ENCODE measurements around the gene SEC23IP.
"Not testable (repeated sequence)": the region's sequence is repeated elsewhere in the genome, so short reads cannot be mapped to it uniquely, and the experiment has no call there.

SEC23IP gene

DNA sequence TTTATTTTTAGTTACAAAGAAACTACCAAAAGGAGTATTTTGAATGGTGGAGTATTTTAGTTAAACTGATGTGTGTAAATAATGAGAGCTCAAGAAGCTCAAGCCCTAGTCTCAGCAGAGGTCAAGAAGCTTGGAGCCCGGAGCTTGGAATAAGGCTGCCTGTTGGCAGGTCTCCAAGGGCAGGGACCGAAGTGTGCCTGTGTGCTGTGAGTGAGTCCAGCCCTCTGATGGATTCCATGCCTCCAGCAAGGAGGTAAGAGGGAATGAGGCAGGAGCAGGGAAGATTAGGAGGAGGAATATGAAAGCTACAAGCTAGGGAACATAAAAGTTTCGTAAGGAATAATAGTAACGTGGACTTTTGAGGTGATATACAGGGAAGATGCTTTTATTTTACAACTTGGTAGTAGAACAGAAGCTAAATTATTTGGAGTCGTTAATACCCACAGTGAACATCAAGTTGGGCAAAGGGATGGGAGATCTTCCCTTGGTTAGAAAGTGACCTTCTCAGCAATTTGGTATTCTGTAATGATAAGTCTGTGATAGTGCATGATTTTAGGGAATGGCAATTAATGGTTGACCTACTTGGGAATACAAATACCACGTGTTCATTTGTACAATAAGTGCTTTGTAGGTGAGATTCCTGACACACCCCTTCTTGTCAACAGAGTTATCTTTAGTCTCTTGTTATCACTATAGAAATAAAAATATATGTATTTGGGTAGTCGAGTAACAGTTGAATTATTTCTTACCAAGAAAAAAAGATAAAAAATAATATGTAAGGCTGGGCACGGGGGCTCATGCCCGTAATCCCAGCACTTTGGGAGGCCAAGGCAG lies 4.6 kb downstream of the SEC23IP start:
- Histone ChIP-seq H3K9ac (ENCODE audit: low read depth in 1 of 2, low read length in 2 of 2) (no peak overlapping the region), H3K27me3 (ENCODE audit: control insufficient read depth in 2 of 2, insufficient read depth in 2 of 2, low read length in 2 of 2) (no peaks in the 10 kb centered on the region), H3K27ac (ENCODE audit: low read depth in 2 of 2, low read length in 2 of 2) (peak overlapping the region in 1 of 2 donors; percentile 36), H3K9me3 (ENCODE audit: control insufficient read depth in 2 of 2, low read length in 2 of 2) (no peaks in the 10 kb centered on the region), H3K36me3 (ENCODE audit: control insufficient read depth in 2 of 2, insufficient read depth in 2 of 2, low read length in 2 of 2) (peaks cover 10 to 15% of the 10 kb centered on the region in 2 donors), H3K4me3 (ENCODE audit: low read length in 2 of 2) (no peak overlapping the region), H3K4me1 (ENCODE audit: control insufficient read depth in 2 of 2, insufficient read depth in 2 of 2, low read length in 2 of 2) (peaks cover 7 to 36% of the 10 kb centered on the region in 2 donors)

DNA sequence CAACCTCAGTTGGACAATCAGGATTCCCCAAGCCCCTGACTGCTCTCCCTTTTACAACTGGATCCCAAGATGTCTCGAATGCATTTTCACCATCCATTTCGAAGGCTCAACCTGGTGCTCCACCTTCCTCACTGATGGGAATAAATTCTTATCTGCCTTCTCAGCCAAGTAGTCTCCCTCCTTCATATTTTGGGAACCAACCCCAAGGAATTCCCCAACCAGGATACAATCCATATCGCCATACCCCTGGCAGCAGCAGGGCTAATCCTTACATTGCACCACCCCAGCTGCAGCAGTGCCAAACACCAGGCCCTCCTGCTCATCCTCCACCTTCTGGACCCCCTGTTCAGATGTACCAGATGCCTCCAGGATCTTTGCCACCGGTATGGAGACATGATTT lies 6.0 kb downstream of the SEC23IP start:
- no peak overlapping the region for H3K27ac ChIP-seq (ENCODE audit: low read depth in 2 of 2, low read length in 2 of 2)
- H3K36me3 ChIP-seq (ENCODE audit: control insufficient read depth in 2 of 2, insufficient read depth in 2 of 2, low read length in 2 of 2): peaks cover 14 to 20% of the 10 kb centered on the region in 2 donors
- no peak overlapping the region for H3K4me3 ChIP-seq (ENCODE audit: low read length in 2 of 2)
- H3K27me3 ChIP-seq (ENCODE audit: control insufficient read depth in 2 of 2, insufficient read depth in 2 of 2, low read length in 2 of 2): no peaks in the 10 kb centered on the region
- H3K9ac ChIP-seq (ENCODE audit: low read depth in 1 of 2, low read length in 2 of 2): no peak overlapping the region
- H3K9me3 ChIP-seq (ENCODE audit: control insufficient read depth in 2 of 2, low read length in 2 of 2): no peaks in the 10 kb centered on the region
- peaks cover 7 to 31% of the 10 kb centered on the region in 2 donors for H3K4me1 ChIP-seq (ENCODE audit: control insufficient read depth in 2 of 2, insufficient read depth in 2 of 2, low read length in 2 of 2)

DNA sequence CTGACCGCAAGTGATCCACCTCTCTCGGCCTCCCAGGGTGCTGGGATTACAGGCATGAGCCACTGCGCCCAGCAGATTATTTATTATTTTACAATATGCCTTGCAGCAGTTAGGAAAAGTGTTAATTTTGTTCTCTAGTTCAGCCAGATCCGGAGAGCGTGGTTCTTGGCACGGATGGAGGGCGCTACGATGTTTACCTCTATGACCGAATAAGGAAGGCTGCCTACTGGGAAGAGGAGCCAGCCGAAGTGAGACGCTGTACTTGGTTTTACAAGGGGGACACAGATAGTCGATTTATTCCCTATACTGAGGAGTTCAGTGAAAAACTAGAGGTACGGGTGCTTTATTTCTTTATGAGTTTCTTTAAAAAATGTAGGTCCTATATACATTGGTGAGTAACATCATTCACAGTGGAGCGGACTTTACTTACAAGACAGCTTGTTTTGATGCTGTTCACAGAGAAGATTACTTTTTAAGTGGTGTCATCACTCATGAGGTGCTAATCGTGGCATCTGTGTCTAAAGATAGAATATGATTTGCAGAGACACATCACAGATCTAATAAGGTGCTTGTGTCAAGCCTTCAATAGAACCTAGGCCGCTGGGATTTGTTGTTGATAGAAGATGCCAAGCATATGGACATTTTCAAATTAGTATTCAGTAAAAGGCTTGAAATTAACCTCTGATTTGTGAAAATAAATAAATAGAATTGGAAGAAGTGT lies 11.6 kb downstream of the SEC23IP start:
- Histone ChIP-seq H3K9ac (ENCODE audit: low read depth in 1 of 2, low read length in 2 of 2) (no peak overlapping the region), H3K27me3 (ENCODE audit: control insufficient read depth in 2 of 2, insufficient read depth in 2 of 2, low read length in 2 of 2) (no peaks in the 10 kb centered on the region), H3K9me3 (ENCODE audit: control insufficient read depth in 2 of 2, low read length in 2 of 2) (no peaks in the 10 kb centered on the region), H3K27ac (ENCODE audit: low read depth in 2 of 2, low read length in 2 of 2) (no peak overlapping the region), H3K36me3 (ENCODE audit: control insufficient read depth in 2 of 2, insufficient read depth in 2 of 2, low read length in 2 of 2) (peaks cover 29 to 42% of the 10 kb centered on the region in 2 donors), H3K4me3 (ENCODE audit: low read length in 2 of 2) (no peak overlapping the region), H3K4me1 (ENCODE audit: control insufficient read depth in 2 of 2, insufficient read depth in 2 of 2, low read length in 2 of 2) (no peaks in the 10 kb centered on the region)

DNA sequence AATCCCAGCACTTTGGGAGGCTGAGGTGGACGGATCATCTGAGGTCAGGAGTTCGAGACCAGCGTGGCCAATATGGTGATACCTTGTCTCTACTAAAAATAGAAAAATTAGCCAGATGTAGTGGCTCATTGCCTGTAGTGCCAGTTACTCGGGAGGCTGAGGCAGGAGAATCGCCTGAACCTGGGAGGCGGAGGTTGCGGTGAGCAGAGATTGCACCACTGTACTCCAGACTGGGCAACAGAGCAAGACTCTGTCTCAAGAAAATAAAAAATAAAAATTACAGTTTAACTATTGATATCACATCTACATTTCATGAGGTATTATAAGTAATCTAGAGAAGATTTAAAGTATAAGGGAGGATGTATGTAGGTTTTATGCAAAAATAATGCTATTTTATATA lies 15.2 kb downstream of the SEC23IP start:
- not testable (repeated sequence) for H3K9ac ChIP-seq (ENCODE audit: low read depth in 1 of 2, low read length in 2 of 2); H3K4me1 ChIP-seq (ENCODE audit: control insufficient read depth in 2 of 2, insufficient read depth in 2 of 2, low read length in 2 of 2); H3K27ac ChIP-seq (ENCODE audit: low read depth in 2 of 2, low read length in 2 of 2); H3K4me3 ChIP-seq (ENCODE audit: low read length in 2 of 2); H3K9me3 ChIP-seq (ENCODE audit: control insufficient read depth in 2 of 2, low read length in 2 of 2); H3K27me3 ChIP-seq (ENCODE audit: control insufficient read depth in 2 of 2, insufficient read depth in 2 of 2, low read length in 2 of 2)
- peaks cover 37 to 56% of the 10 kb centered on the region in 2 donors for H3K36me3 ChIP-seq (ENCODE audit: control insufficient read depth in 2 of 2, insufficient read depth in 2 of 2, low read length in 2 of 2)

DNA sequence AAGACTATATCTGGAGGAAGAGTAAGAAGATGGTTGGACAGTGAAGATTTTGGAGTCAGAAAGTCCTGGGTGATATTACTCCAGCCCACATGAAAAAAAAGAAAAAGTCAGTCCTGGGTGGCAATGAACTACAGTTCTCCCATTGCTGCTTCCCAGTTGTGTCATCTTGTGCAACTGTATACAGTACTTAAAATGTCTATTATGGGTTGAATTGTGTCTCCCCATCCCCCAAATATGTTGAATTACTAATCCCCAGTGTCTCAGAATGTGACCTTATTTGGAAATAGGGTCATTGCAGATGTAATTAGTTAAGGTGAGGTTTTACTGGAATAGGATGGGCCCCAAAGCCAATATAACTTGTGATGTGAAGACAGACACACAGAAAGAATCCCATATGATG lies 15.6 kb downstream of the SEC23IP start:
- peaks cover 37 to 58% of the 10 kb centered on the region in 2 donors for H3K36me3 ChIP-seq (ENCODE audit: control insufficient read depth in 2 of 2, insufficient read depth in 2 of 2, low read length in 2 of 2)
- H3K4me1 ChIP-seq (ENCODE audit: control insufficient read depth in 2 of 2, insufficient read depth in 2 of 2, low read length in 2 of 2): no peaks in the 10 kb centered on the region
- H3K27me3 ChIP-seq (ENCODE audit: control insufficient read depth in 2 of 2, insufficient read depth in 2 of 2, low read length in 2 of 2): no peaks in the 10 kb centered on the region
- H3K27ac ChIP-seq (ENCODE audit: low read depth in 2 of 2, low read length in 2 of 2): no peak overlapping the region
- no peaks in the 10 kb centered on the region for H3K9me3 ChIP-seq (ENCODE audit: control insufficient read depth in 2 of 2, low read length in 2 of 2)
- H3K4me3 ChIP-seq (ENCODE audit: low read length in 2 of 2): no peak overlapping the region
- H3K9ac ChIP-seq (ENCODE audit: low read depth in 1 of 2, low read length in 2 of 2): no peak overlapping the region

DNA sequence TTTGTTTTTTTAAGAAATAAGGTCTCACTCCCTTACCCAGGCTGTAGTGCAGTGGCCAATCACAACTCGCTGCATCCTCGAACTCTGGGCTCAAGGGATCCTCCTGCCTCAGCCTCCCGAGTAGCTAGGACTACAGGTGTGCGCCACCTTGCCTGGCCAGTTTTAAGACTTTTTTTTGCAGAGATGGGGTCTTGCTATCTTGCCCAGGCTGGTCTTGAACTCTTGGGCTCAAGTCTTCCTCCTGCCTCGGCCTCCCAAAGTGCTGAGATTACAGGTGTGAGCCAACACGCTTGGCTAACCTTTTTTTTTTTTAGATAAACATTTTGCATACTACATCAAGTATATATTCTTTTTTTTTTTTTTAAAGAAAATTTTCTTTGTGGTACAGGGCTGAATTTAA lies 18.2 kb downstream of the SEC23IP start:
- Histone ChIP-seq H3K9me3 (ENCODE audit: control insufficient read depth in 2 of 2, low read length in 2 of 2) (no peaks in the 10 kb centered on the region), H3K9ac (ENCODE audit: low read depth in 1 of 2, low read length in 2 of 2) (no peak overlapping the region), H3K4me1 (ENCODE audit: control insufficient read depth in 2 of 2, insufficient read depth in 2 of 2, low read length in 2 of 2) (no peaks in the 10 kb centered on the region), H3K27me3 (ENCODE audit: control insufficient read depth in 2 of 2, insufficient read depth in 2 of 2, low read length in 2 of 2) (no peaks in the 10 kb centered on the region), H3K27ac (ENCODE audit: low read depth in 2 of 2, low read length in 2 of 2) (no peak overlapping the region), H3K36me3 (ENCODE audit: control insufficient read depth in 2 of 2, insufficient read depth in 2 of 2, low read length in 2 of 2) (peaks cover 30 to 49% of the 10 kb centered on the region in 2 donors), H3K4me3 (ENCODE audit: low read length in 2 of 2) (no peak overlapping the region)

DNA sequence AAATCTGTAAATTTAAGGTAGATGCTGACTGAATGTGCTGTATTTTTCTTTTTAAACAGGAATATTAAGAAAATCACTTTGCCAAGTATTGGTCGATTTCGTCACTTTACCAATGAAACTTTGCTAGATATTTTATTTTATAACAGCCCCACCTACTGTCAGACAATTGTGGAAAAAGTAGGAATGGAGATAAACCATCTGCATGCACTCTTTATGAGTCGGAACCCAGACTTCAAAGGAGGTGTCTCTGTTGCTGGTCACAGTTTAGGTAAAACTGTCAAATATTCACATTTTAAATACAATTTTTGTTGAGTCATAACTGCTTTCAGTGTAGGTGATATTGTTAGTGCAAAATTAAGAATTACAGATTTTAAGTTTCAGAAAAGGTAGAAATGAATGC lies 25.2 kb downstream of the SEC23IP start:
- Histone ChIP-seq H3K27me3 (ENCODE audit: control insufficient read depth in 2 of 2, insufficient read depth in 2 of 2, low read length in 2 of 2) (no peaks in the 10 kb centered on the region), H3K4me1 (ENCODE audit: control insufficient read depth in 2 of 2, insufficient read depth in 2 of 2, low read length in 2 of 2) (no peaks in the 10 kb centered on the region), H3K4me3 (ENCODE audit: low read length in 2 of 2) (no peak overlapping the region), H3K27ac (ENCODE audit: low read depth in 2 of 2, low read length in 2 of 2) (no peak overlapping the region), H3K36me3 (ENCODE audit: control insufficient read depth in 2 of 2, insufficient read depth in 2 of 2, low read length in 2 of 2) (peaks cover 49 to 58% of the 10 kb centered on the region in 2 donors), H3K9me3 (ENCODE audit: control insufficient read depth in 2 of 2, low read length in 2 of 2) (no peaks in the 10 kb centered on the region), H3K9ac (ENCODE audit: low read depth in 1 of 2, low read length in 2 of 2) (no peak overlapping the region)

DNA sequence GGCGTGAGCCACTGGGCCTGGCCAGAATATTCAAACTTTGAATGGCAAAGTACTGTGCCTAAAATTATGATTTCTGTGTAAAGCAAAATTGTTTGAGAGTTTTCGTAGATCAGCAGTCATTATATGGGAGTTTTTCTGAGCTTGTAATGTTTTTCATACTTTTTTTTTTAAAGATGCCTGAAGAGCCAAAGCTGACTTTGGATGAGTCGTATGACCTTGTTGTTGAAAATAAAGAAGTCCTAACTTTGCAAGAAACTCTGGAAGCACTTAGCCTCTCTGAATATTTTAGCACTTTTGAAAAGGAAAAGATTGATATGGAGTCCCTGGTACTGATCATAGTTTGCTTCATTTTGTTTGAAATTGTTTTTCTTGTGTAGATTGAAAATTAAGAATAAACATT lies 26.7 kb downstream of the SEC23IP start:
- Histone ChIP-seq H3K9ac (ENCODE audit: low read depth in 1 of 2, low read length in 2 of 2) (no peak overlapping the region), H3K27me3 (ENCODE audit: control insufficient read depth in 2 of 2, insufficient read depth in 2 of 2, low read length in 2 of 2) (no peaks in the 10 kb centered on the region), H3K4me3 (ENCODE audit: low read length in 2 of 2) (no peak overlapping the region), H3K36me3 (ENCODE audit: control insufficient read depth in 2 of 2, insufficient read depth in 2 of 2, low read length in 2 of 2) (peaks cover 52 to 53% of the 10 kb centered on the region in 2 donors), H3K27ac (ENCODE audit: low read depth in 2 of 2, low read length in 2 of 2) (no peak overlapping the region), H3K9me3 (ENCODE audit: control insufficient read depth in 2 of 2, low read length in 2 of 2) (no peaks in the 10 kb centered on the region), H3K4me1 (ENCODE audit: control insufficient read depth in 2 of 2, insufficient read depth in 2 of 2, low read length in 2 of 2) (no peaks in the 10 kb centered on the region)

DNA sequence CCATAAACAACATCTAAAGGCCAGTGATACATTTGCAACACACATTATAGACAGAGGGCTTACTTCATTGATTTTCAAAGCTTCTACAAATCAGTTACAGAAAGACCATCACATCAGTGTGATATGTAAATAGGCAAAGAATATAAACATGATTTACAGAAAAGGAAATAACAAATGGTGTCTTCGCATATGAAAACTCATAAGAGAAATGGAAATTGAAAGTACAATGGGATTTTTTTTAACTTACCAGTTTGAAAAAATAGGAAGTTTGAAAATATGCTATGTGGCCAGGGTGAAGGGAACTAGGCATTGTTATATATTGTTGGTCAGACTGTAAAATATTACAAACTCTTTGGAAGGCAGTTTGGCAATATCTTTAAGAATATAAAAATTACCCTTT lies 27.3 kb downstream of the SEC23IP start:
- Histone ChIP-seq H3K9me3 (ENCODE audit: control insufficient read depth in 2 of 2, low read length in 2 of 2) (no peaks in the 10 kb centered on the region), H3K4me3 (ENCODE audit: low read length in 2 of 2) (no peak overlapping the region), H3K9ac (ENCODE audit: low read depth in 1 of 2, low read length in 2 of 2) (no peak overlapping the region), H3K27ac (ENCODE audit: low read depth in 2 of 2, low read length in 2 of 2) (no peak overlapping the region), H3K4me1 (ENCODE audit: control insufficient read depth in 2 of 2, insufficient read depth in 2 of 2, low read length in 2 of 2) (no peaks in the 10 kb centered on the region), H3K36me3 (ENCODE audit: control insufficient read depth in 2 of 2, insufficient read depth in 2 of 2, low read length in 2 of 2) (peaks cover 50 to 54% of the 10 kb centered on the region in 2 donors), H3K27me3 (ENCODE audit: control insufficient read depth in 2 of 2, insufficient read depth in 2 of 2, low read length in 2 of 2) (no peaks in the 10 kb centered on the region)

DNA sequence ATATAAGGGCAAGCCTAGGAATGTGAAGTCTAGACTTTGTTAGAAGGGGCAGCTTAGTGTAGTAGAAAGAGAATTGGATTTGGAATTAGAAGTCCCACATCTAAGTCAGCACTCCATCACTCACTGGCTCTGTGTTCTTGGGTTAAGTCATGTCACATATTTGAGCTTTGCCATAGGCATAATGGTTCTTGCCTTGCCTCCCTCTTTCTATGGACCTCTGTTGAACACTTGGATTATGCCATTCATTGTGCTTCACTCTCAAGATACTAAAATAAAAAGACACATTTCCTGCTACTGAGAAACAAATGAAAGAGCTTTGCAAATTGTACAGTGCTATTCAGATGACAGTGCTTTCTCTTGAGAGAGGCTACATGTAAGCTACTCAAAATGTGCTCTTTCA lies 35.9 kb downstream of the SEC23IP start:
- no peaks in the 10 kb centered on the region for H3K4me1 ChIP-seq (ENCODE audit: control insufficient read depth in 2 of 2, insufficient read depth in 2 of 2, low read length in 2 of 2)
- no peaks in the 10 kb centered on the region for H3K27me3 ChIP-seq (ENCODE audit: control insufficient read depth in 2 of 2, insufficient read depth in 2 of 2, low read length in 2 of 2)
- H3K9me3 ChIP-seq (ENCODE audit: control insufficient read depth in 2 of 2, low read length in 2 of 2): no peaks in the 10 kb centered on the region
- no peak overlapping the region for H3K4me3 ChIP-seq (ENCODE audit: low read length in 2 of 2)
- no peak overlapping the region for H3K9ac ChIP-seq (ENCODE audit: low read depth in 1 of 2, low read length in 2 of 2)
- peaks cover 57 to 63% of the 10 kb centered on the region in 2 donors for H3K36me3 ChIP-seq (ENCODE audit: control insufficient read depth in 2 of 2, insufficient read depth in 2 of 2, low read length in 2 of 2)
- no peak overlapping the region for H3K27ac ChIP-seq (ENCODE audit: low read depth in 2 of 2, low read length in 2 of 2)
